Measurements from ENCODE around the gene ITGA8.

GRCh38 chr10:15627617-15628196 lies 92.0 kb downstream of the ITGA8 start:
- TF ChIP-seq POLR2A (IDR thresholded peaks at IDR 0.05; ENCODE audit: low read length) (no peak), GATA1 (IDR thresholded peaks at IDR 0.05; ENCODE audit: low read depth, low read length) (no peak)

Measured in erythroblast (primary cell).